Medulla oblongata (tissue), 1 donor: ENCODE data around the gene RNF34.
"Not testable (repeated sequence)": the region's sequence is repeated elsewhere in the genome, so short reads cannot be mapped to it uniquely, and the experiment has no call there.

Experiments used
- DNase-seq: peaks from one replicate; pipeline ENCODE4 v3.0.0-alpha.2; 2015; ENCODE audit errors: extremely low spot score

RNF34 gene

GRCh38 chr12:121399391-121400331 is at the start of gene RNF34:
Gene RNF34 (plus strand): TSS chr12:121400118. CDS start chr12:121400213, 95 bp downstream.
- peak; percentile 98 for DNase-seq

GRCh38 chr12:121351820-121352681 is 47.9 kb upstream of the RNF34 start, which contains the start of gene ANAPC5:
Gene ANAPC5 (minus strand): TSS chr12:121352411. CDS start chr12:121352340, 71 bp downstream.
- DNase-seq: peak; percentile 99

GRCh38 chr12:121352682-121353018 is 47.3 kb upstream of the RNF34 start:
- no peak for DNase-seq

GRCh38 chr12:121355818-121356217 is 44.1 kb upstream of the RNF34 start:
- DNase-seq: no peak

GRCh38 chr12:121356657-121357056 is 43.3 kb upstream of the RNF34 start:
- DNase-seq: no peak

- DNase-seq: no peak
These were observed 42.6 kb upstream of the RNF34 start for GRCh38 chr12:121357331-121357730.

GRCh38 chr12:121358073-121358472 is 41.8 kb upstream of the RNF34 start:
- DNase-seq: no peak

- DNase-seq: no peak
These were observed 35.2 kb upstream of the RNF34 start for GRCh38 chr12:121364683-121365121.

GRCh38 chr12:121365416-121366062 is 34.4 kb upstream of the RNF34 start:
- DNase-seq: no peak

GRCh38 chr12:121366063-121366459 is 33.9 kb upstream of the RNF34 start:
- no peak for DNase-seq

- no peak for DNase-seq
These were observed 28.5 kb upstream of the RNF34 start for GRCh38 chr12:121371404-121371803.

GRCh38 chr12:121373755-121374154 is 26.2 kb upstream of the RNF34 start:
- DNase-seq: no peak

- not testable (repeated sequence) for DNase-seq
These were observed 25.6 kb upstream of the RNF34 start for GRCh38 chr12:121374336-121374735.

GRCh38 chr12:121374945-121375584 is 24.9 kb upstream of the RNF34 start:
- not testable (repeated sequence) for DNase-seq

GRCh38 chr12:121376754-121377697 is 22.9 kb upstream of the RNF34 start:
- no peak for DNase-seq

- no peak for DNase-seq
These were observed 21.2 kb upstream of the RNF34 start for GRCh38 chr12:121378736-121379135.

- DNase-seq: no peak
These were observed 20.0 kb upstream of the RNF34 start for GRCh38 chr12:121379945-121380344.

- DNase-seq: no peak
These were observed 16.3 kb upstream of the RNF34 start for GRCh38 chr12:121383601-121384021.

GRCh38 chr12:121384891-121385290 is 15.0 kb upstream of the RNF34 start:
- not testable (repeated sequence) for DNase-seq

- DNase-seq: no peak
These were observed 11.4 kb upstream of the RNF34 start for GRCh38 chr12:121388421-121388981.
